HG02610 (cell line): ENCODE data around the gene MFAP3L.
"Not testable (repeated sequence)": the region's sequence is repeated elsewhere in the genome, so short reads cannot be mapped to it uniquely, and the experiment has no call there.

ENCODE experiments used
- ATAC-seq: cut with Tn5 transposase; IDR thresholded peaks from one replicate; pipeline ENCODE4 v1.9.1; 2021; ENCODE audit warnings: mild to moderate bottlenecking, moderate library complexity; ENCODE audit not compliant: unreplicated experiment

The MFAP3L gene

DNA sequence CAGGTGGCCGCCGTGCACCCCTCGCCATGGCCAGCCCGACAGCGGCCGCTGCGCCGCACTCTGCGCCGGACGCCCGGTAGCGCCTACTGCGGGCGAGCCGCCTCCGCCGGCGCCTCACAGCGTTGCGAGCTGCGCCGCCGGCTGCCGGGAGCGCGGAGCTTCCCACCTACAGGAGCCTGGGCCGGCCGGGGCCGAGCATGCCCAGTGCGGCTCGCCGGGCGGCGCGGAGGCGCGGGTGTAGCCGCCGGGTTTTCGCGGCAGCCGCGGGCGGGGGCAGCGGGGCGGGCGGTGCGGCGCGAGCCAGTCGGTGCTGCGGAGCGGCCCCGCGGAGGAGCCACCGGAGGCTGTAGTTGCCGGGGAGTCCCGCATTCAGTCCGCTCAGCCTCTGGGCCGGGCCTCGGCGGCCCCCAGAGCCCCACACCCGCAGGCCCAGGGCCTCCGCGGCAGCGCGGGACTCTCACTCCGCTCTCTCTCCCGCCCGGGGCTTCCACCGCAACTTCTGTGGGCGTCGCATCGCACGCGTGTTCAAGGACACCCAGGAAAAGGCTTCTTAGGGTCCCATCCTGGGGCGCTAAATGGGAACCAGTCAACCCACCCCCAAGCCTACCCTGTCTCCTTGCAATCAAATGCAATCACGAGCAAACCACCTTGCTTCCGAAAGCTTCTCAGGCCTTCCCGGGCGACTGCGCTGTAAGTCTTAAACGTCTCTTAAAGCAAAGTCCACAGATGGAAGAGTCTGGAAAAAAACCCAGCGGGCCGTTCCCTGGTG is at the start of gene MFAP3L:
Gene MFAP3L, minus strand, starts transcription at position 143 of the 769 bp plus-strand sequence. CDS start 20,518 bp downstream, outside the sequence.
- peak; percentile 84 for ATAC-seq

- ATAC-seq: no peak
Measured at GRCh38 chr4:170071196-170071595, 45.0 kb upstream of the MFAP3L start.

DNA sequence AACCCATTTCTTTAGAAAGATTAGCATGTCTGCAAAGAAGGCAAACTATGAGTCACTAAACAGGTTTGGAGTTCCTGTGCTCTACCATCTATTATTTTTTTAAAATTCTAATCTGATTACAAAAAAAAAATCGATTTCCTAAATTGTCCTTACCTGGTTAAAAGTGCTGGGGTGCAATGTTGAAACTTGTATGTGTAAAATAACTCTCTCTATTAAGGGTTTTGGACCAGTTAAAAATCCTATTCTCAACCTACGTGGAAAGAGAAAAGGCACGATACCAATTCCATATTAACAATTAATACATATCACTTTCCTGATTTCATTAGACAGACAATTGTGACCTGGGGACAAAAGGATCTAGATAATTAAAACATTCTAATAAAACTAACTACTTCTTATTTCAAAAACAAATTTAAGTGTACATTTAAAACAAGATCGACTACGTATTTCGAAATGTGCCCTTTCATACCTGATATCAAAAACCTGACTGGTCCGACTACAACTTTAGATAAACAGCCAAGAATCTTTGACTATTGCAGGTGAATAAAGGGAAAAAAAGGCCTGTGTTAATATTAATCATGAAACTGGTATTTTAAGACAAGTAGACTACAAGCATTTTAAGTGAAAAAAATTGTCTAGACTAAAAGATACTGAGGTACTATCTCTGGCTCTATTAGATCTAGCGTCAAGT is 42.4 kb upstream of the MFAP3L start:
- ATAC-seq: no peak

GRCh38 chr4:170059421-170059820 is 33.2 kb upstream of the MFAP3L start:
- no peak for ATAC-seq

- no peak for ATAC-seq
Measured at GRCh38 chr4:170058826-170059225, 32.6 kb upstream of the MFAP3L start.

- no peak for ATAC-seq
Measured at GRCh38 chr4:170057866-170058265, 31.7 kb upstream of the MFAP3L start.

DNA sequence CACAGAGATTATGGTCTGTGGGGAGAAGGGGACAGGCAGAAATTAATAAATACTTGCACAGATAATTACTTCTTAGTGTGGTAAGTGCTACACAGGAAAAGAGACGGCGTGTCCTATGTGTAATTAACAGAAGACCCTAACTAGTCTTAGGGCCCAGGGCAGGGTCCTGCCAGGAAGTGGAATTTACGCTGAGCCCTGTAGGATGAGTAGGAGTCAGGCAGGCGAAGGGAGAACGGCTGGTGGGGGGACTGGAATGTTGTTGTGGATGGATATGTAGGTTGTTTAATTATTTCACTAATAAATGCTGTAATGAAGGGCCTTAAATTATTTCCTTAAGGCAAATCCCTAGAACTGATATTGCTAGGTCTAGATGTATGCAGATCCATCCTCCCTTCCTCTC is 26.7 kb upstream of the MFAP3L start:
- no peak for ATAC-seq

- no peak for ATAC-seq
Measured at GRCh38 chr4:170051402-170051801, 25.2 kb upstream of the MFAP3L start.

- no peak for ATAC-seq
Measured at GRCh38 chr4:170049766-170050165, 23.6 kb upstream of the MFAP3L start.

DNA sequence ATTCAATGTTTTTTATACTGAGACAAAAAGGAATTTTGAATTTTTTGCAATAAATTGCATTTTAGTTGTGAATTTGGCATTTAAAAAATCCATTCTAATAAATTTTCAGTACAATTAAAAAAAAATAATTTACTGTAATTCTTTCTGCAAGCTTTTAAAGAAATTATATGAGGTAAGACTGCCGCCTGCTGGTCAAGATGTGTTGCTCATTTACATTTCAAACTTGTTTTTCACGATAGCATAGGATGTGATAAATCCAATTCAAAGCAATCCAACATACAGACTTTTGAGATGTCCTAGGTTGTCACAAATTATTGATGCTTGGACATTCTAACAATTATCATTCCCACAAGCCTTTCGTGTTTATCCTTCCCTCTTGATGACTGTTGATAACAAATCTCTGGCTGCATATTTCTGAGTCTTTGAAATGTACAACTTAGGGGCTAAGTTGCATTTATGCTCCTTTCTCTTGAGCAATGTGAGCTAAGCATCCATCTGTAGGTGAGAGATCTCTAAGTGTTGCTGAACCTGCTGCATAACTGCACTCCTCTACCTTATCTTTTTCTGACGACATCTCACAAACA is 21.7 kb upstream of the MFAP3L start:
- no peak for ATAC-seq

- ATAC-seq: not testable (repeated sequence)
Measured at GRCh38 chr4:170046156-170046555, 20.0 kb upstream of the MFAP3L start.

DNA sequence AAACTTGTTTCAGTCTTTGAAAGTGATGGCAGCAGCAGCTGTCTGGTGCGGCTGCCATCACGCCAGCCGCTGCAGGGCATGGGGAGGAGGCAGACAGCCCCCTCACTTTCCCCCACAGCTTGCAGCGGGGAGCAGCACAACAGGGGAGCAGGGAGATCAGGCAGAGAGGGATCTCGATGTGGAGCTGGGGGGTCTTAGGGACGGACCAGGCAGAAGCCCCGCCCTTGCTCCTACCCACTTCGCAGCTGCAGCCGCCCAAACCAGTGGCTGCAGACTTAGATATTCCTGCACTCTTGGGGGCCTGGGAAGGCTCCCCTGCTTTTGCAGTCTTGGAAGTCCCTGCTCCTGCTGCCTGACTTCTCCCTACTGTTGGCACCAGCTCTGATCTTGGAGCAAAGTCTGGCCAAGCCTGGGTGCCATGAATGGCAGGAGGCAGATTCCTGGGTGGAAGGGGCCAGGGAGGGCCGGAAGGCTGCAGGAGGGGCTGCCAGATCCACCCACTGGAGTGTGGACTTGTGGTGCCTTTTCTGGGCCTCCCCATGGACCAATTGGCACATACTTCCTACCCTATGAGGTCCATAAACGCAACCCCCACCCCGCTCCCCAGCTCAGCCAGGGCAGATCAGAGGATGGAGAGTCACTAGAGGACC is 14.0 kb upstream of the MFAP3L start:
- no peak for ATAC-seq

GRCh38 chr4:170038769-170039168 is 12.6 kb upstream of the MFAP3L start:
- ATAC-seq: no peak

DNA sequence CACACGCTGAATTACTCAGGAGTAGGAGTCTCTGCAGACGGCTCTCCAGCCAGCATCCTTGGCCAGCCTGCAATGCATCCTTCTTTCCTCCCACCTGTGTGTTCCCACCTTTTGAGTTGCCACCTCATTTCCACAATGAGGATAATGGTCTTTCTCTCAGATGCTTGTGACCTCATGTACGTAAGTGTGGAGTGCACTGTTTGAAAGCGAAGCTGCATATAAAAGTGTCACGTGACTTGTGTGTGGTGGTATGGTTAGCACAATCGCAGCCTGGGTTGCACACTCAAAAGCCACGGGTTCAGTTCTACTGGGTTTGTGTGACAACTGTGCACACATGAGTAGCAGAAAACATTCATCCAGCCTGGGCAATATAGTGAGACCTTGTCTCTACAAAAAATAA is 12.0 kb upstream of the MFAP3L start:
- ATAC-seq: no peak

DNA sequence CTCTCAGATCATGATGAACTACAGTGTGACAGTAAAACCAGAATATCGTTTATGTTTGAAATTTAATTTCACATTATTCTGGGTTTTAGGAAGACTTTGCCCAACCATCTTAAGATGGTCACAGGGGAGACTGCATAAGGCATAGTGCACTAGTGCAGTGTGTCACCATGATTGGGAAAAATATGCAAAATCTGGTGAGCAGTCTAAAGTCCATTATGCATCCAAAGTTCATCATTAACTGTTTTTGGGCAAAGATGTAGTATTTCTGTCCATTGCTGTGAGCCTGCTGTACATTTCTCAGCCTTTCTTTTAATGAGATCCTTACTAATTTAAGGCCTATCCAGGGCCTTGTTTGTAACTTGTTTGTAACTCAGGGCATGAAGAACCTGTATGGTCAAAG is 11.3 kb upstream of the MFAP3L start:
- ATAC-seq: no peak

- no peak for ATAC-seq
Measured at GRCh38 chr4:170035845-170036244, 9.7 kb upstream of the MFAP3L start.

- no peak for ATAC-seq
Measured at GRCh38 chr4:170035231-170035630, 9.0 kb upstream of the MFAP3L start.

DNA sequence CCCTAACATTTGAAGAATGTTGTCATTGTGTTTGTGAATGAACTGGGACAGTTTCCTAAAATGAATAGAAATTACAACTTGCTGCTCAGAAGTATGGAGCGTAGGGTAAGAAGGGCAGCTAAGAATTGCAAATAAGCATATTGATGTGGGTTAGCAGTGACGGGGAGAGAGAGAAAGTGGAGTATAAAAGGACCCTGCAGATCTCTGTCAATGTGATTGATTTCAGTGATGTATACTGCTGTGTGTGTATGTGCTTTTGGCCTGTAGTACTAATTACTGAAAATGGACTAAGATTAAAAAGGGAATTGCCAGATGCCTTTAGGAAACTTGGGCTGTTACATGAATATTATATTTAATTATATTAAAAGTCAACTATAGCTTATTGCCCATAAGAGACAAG is 7.8 kb upstream of the MFAP3L start:
- ATAC-seq: no peak

DNA sequence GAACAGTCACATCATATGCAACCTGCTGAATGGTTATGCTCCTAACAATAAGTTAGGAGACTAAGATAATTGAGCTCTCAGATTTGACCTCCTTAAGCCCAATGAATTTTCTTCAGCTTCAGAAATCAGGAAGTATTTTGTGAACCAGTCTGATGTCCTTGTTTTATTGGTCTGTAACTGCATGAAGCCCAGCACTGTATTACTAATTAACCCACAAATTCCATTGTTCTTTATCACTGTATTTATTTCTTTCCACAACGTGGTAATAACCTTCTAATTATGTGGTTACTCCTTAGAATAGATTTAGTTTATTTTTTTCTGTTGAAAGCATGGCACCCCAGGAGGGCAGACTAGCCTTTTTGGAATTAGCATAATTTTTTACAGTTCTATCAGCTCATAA is 3.9 kb upstream of the MFAP3L start:
- no peak for ATAC-seq

GRCh38 chr4:170027181-170027829 is 1.1 kb upstream of the MFAP3L start:
- ATAC-seq: peak; percentile 68
